CD1c-positive myeloid dendritic cell (primary cell): ENCODE data around the gene CDC25A.

ENCODE experiments used
- DNase-seq: peaks from one replicate; pipeline ENCODE4 v3.0.0-alpha.2; 2016; ENCODE audit errors: extremely low spot score

The CDC25A gene

GRCh38 chr3:48141604-48142137 lies 46.5 kb downstream of the CDC25A start:
- no peak for DNase-seq

DNA sequence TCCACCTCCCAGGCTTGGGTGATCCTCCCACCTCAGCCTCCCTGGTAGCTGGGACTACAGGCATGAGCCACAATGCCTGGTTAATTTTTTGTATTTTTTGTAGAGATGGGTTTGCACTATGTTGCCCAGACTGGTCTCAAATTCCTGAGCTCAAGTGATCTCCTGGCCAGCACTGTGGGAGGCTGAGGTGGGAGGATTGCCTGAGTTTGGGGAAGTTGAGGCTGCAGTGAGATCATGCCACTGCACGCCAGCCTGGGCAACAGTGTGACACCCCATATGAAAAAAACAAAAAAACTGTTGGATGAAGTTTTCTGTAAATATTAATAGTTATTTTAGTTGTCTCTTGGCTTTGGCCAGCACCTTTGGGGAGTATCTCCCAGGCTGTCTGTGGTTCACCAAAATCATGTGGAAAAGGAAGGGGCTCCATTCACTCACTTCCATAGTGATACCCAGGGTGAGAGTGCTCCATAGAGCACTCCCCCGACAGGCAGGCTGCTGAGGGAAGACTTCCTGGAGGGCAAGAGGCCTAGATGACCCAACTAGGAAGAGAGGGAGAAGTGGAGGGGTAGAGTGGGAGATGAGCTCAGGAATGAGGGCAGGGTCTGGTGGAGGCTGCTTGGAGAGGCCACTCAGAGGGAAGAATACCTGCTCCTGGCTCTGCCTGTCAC lies 47.1 kb downstream of the CDC25A start:
- DNase-seq, result no peak

GRCh38 chr3:48140336-48140757 lies 47.9 kb downstream of the CDC25A start:
- no peak for DNase-seq

- no peak for DNase-seq
Measured at GRCh38 chr3:48137425-48137999, 50.7 kb downstream of the CDC25A start.

DNA sequence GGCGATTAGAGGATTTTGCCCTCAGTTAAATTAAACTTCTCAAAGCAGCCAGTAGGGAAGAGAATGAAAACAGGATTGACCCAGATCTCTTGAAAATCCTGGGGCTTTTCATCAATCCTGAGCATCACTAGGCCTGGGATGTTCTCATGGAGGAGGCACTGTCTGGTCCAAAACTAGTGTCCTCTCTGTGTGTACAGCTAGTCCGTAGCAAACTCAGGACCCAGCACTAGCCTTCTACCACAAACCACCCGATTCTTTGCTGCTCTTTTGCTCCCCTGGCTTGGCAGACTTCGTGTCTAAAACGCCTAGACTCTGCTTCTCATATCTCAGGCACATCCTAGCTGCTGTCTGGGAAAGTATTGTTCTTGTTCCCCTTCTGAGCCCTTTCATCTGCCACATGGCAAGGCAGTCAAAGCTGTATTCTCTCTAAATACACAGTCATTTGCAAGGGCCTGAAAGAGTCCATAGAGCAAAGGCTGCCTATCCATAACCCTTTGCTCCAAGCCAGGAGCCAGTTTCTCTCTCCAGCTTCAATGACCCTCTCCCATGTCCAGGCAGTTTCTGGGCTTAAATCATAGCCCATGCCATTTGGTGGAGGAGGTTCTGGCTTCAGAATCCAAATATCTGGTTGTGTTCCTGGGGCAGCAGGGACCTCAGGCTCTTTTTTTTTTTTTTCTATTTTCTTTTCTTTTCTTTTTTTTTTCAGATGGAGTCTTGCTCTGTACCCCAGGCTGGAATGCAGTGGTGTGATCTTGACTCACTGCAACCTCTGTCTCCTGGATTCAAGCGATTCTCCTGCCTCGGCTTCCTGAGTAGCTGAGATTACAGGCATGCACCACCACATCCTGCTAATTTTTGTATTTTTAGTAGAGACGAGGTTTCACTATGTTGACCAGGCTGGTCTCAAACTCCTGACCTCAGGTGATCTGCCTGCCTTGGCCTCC lies 52.4 kb downstream of the CDC25A start:
- DNase-seq, result no peak

DNA sequence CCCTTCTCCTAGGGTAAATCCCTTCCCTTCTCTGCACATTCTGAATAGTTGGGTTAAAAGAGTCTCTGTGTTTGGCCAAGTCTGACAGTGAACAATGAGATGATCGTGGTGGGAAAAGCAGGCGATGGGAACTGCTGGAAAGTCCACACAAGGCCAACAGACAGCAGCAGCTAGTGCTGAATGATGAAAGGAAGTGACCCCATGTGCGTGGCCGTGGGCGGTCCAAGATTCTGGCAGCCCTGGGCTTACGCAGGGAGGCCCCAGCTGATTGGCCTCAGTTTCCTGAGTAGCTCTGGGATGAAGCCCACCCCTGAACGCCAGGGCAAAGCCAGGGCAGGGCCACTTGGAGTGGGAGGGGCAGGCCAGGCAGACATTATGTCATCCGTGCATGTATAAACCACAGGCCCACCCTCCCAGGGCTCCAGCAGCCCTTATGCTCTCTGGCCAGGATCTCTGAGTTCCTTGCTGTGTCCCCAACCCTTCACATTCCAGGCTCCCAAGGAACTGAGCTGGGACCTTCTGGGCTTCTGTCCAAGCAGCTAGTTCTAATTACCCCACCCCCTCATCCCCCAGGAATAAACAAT lies 57.8 kb downstream of the CDC25A start:
- DNase-seq, result no peak

DNA sequence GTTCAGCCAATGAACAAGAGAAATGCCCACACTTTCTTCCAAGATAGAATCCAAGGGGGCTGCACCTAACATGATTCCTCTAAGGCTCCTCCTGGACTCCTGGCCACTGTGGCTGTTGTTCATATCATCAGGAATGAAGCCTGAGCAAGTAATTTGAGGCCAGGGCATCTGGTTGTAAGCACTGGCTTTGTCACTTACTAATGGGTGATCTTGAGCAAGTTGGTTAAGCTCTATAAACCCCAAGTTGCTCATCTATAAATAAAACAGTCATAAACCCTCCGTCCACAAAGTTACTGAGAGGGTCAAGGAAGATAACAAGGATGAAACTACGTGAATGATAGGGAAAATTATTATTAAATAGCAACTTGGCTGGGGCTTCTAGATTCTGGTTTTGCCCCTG lies 58.3 kb downstream of the CDC25A start:
- DNase-seq, result no peak

DNA sequence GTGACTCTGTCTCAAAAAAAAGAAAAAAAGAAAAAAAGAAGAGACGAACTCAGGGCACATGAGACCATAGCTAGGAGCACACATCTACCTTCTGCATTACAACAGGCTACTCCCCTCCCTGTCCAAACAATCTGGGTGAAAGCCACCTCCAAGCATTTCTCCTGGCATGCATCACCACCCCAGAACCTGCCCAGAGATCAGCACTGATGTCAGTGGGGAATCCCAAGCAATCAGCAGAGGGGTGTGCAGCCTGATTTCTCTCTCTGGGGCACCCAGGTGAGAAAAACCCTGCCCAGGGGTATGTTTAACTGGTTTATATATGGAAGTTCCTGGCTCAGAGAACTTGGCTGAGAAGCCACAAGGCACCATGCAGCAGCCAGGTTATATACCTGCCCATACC lies 59.4 kb downstream of the CDC25A start:
- DNase-seq, result no peak

- DNase-seq, result no peak
Measured at GRCh38 chr3:48125886-48126622, 62.2 kb downstream of the CDC25A start.

GRCh38 chr3:48125013-48125705 lies 63.1 kb downstream of the CDC25A start:
- no peak for DNase-seq

- DNase-seq, result no peak
Measured at GRCh38 chr3:48123346-48123745, 64.9 kb downstream of the CDC25A start.

GRCh38 chr3:48122504-48122903 lies 65.7 kb downstream of the CDC25A start:
- DNase-seq, result no peak

DNA sequence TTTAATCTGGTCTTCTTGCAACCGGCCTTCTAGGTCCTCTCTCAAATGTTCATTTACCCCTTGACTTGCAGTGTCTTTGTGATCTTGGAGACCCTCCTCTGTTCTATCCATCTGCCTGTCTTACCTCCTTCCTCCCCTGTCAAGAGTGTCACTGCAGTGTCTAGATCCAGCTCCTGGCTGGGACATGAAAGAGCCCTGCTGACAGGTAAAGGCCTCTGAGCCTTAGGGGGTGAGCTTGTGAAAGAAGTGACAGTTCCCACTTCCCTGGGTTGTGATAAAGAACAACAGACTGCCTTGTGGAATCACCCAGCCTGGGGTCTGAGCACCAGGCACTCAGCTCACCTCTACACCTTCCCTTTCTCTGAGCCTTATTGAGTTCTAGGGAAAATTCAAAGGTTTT lies 68.0 kb downstream of the CDC25A start:
- DNase-seq, result no peak

DNA sequence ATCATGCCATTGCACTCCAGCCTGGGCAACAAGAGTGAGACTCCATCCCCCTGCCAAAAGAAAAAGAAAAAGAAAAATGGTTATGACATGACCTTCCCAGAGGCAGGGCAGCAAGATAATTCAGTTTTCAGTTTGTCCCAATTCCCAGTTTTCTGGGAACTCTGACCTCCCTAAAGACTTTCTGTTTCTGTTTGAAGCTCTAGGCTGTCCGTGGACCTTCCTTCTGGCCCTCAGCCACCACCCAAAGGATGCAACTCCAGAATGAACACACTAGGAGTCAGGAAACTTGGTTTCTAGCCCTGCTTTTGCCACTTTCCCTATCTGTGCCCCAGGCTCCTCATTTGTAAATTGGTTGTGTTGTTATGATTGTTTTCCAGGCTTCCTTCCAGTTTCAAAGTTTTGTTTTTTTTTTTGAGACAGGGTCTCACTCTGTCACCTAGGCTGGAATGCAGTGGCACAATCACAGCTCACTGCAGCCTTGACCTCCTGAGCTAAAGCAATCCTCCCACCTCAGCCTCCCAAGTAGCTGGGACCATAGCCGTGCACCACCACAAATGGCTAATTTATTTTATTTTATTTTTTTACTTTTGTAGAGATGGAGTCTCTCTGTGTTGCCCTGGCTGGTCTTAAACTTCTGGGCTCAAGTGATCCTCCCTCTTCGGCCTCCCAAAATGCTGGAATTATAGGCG lies 68.6 kb downstream of the CDC25A start:
- no peak for DNase-seq

DNA sequence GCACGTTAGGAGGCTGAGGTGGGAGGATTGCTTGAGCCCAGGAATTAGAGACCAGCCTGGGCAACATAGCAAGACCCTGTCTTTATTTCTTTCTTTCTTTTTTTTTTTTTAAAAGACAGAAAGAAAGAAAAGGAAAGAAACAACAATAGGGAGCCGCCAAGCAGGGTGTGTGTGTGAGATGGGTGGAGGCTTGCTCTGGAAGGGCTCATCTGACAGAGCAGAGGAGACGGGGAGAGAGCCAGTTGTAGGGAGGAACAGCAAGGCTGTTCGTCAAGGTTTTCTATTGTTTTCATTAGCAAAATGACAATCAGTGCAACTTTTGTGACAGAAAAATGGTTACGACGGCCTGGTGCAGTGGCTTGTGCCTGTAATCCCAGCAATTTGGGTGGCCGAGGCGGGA lies 69.3 kb downstream of the CDC25A start:
- DNase-seq, result no peak

- no peak for DNase-seq
Measured at GRCh38 chr3:48118322-48118721, 69.9 kb downstream of the CDC25A start.

DNA sequence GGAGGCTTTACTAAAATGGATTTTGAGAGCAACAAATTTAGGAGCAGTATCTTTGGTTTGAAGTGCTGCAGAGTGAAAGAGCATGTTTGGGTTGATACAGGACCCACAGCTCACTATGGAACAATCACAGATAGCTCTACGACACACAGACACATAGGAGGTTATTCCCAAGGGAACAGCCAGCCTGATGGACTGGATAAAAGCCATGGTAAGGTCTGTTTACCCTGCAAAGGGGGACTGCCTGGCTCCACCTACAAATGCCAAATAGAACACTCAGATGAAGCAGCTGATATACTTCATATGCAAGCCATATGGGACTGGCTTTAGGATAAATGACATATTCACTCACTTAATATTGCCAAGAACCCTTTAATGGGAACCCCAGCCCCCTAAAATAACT lies 75.4 kb downstream of the CDC25A start:
- DNase-seq, result no peak

GRCh38 chr3:48112108-48112791 lies 76.0 kb downstream of the CDC25A start:
- peak; percentile 16 for DNase-seq

GRCh38 chr3:48110463-48110862 lies 77.8 kb downstream of the CDC25A start:
- no peak for DNase-seq

DNA sequence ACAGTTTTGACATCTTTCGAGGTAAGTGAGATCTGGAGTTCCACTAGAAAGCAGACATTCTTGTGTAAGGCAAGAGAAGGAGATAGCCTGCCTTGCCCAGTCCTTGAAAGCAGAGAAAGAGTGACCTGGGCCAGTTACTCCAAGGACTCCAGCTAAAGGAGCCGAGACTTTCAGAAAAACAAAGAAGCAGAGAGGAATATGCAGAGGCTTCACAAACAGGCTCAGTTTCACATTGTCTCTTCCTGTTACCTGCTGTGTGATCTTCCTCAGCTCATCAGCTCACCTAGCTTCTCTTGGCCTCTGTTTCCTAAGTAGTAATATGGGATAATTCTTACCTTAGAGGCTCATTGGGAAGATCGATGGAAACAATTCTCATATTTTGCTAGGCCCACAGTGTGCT lies 81.0 kb downstream of the CDC25A start:
- no peak for DNase-seq
